Lung (tissue), 12 donors: ENCODE data around the gene CCDC107. TPM values are rescaled to one million over a fixed set of nuclear protein-coding genes. Genes with fewer than 3 reads are reported as not detected.

Source experiments
- ATAC-seq: fragments of 200-7000 bp; cut with Tn5 transposase; one replicate; pipeline ENCODE4 v1.9.1; 2020; ENCODE audit warnings: moderate number of reproducible peaks; ENCODE audit not compliant: insufficient read depth, low FRiP score
- DNase-seq, 3 donors: peaks; one replicate each; pipeline ENCODE4 v3.0.0-alpha.2; 2013 to 2017
- H3K27ac ChIP-seq, 2 donors: one replicate each; pipeline ENCODE4 v1.5.1; 2013; ENCODE audit warnings: mild to moderate bottlenecking in 2 of 2, moderate library complexity in 2 of 2, control low read depth in 1 of 2, inconsistent platforms in 1 of 2, low read depth in 1 of 2, low read length in 1 of 2
- H3K27me3 ChIP-seq, 3 donors: one replicate each; pipeline ENCODE4 v1.5.1; 2013; ENCODE audit warnings: low read length in 2 of 3; ENCODE audit not compliant: control insufficient read depth in 3 of 3, insufficient read depth in 3 of 3
- H3K36me3 ChIP-seq, 4 donors: one replicate each; pipeline ENCODE4 v1.5.1; 2013; ENCODE audit warnings: low read length in 4 of 4, mild to moderate bottlenecking in 1 of 4, moderate library complexity in 1 of 4; ENCODE audit not compliant: control insufficient read depth in 4 of 4, insufficient read depth in 4 of 4
- H3K4me1 ChIP-seq, 5 donors: one replicate each; pipeline ENCODE4 v1.5.1; 2013; ENCODE audit warnings: low read length in 5 of 5, mild to moderate bottlenecking in 2 of 5, moderate library complexity in 1 of 5; ENCODE audit not compliant: control insufficient read depth in 5 of 5, insufficient read depth in 5 of 5
- H3K4me3 ChIP-seq: one replicate; pipeline ENCODE4 v1.5.1; 2013; ENCODE audit warnings: mild to moderate bottlenecking, control low read depth, moderate library complexity
- H3K9ac ChIP-seq, 2 donors: one replicate each; pipeline ENCODE4 v1.5.1; 2013; ENCODE audit warnings: low read length in 2 of 2, control low read depth in 1 of 2; ENCODE audit not compliant: insufficient read depth in 1 of 2
- H3K9me3 ChIP-seq, 4 donors: one replicate each; pipeline ENCODE4 v1.5.1; 2013; ENCODE audit warnings: low read length in 3 of 4, mild to moderate bottlenecking in 1 of 4, moderate library complexity in 1 of 4; ENCODE audit not compliant: control insufficient read depth in 4 of 4, insufficient read depth in 3 of 4
- CTCF ChIP-seq: IDR thresholded peaks from 2 replicates; pipeline ENCODE4 v1.5.1; 2012; ENCODE audit warnings: mild to moderate bottlenecking; ENCODE audit errors: control extremely low read depth, extremely low read depth
- WGBS, 2 donors: extraction: QIAGEN DNeasy Blood & Tissue Kit; methylation state at CpG; one replicate each; pipeline ENCODE4 v1.1.7; 2013; 5-methylcytosine and 5-hydroxymethylcytosine counted together
- polyA plus RNA-seq, 2 donors: library from polyadenylated mRNA; stranded (reverse); fragments of 200-250 nt; gene quantifications; one replicate each; pipeline ENCODE4 v1.2.1, GENCODE V29; 2013
- total RNA-seq, 2 donors: library from RNA; depleted of rRNA in 1 of 2; stranded (reverse); fragments of >200 nt in 1 of 2; gene quantifications; one replicate each; pipeline ENCODE4 v1.2.1, GENCODE V29; 2014 to 2021
- donor health status: control.
- donor health status: control.
- donor health status: Bipolar disorder and iron deficiency.
- donor health status: healthy.
- donor health status: DM: yes; HTN: yes; CAD: no.

CCDC107 gene
- total and polyA plus RNA-seq, 4 donors = 9.9 to 53.9 (median 31.0) TPM

- ATAC-seq = no peak
- Histone ChIP-seq H3K9me3 (no peaks in the 10 kb centered on the region), H3K27ac (no peak overlapping the region), H3K27me3 (no peaks in the 10 kb centered on the region), H3K4me1 (peaks cover 0 to 8% (median 0%) of the 10 kb centered on the region in 5 donors), H3K36me3 (no peaks in the 10 kb centered on the region), H3K9ac (no peak overlapping the region), H3K4me3 (no peak overlapping the region)
- TF ChIP-seq CTCF = no peak
- no peak for DNase-seq
- WGBS, 2 donors = 94 to 98% methylated on average over 2 of the region's 2 CpGs
These were observed 4.5 kb upstream of the CCDC107 start for GRCh38 chr9:35653611-35654010.

DNA sequence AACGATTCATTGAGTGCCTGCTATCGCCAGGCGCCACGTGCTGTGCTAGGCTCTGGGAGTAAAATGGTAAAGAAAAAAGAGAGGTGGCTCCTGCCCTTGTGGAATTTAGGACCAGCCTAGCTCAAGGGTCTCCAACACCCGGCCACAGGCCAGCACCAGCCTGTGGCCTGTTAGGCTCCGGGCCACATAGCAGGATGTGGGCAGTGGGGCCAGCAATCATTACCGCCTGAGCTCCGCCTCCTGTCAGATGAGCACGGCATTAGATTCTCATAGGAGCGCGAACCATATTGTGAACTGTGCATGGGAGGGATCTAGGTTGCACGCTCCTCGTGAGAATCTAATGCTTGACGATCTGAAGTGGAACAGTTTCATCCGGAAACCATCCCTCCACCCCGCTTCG, 1.7 kb upstream of the CCDC107 start:
- TF ChIP-seq CTCF = no peak
- DNase-seq = no peak
- no peak for ATAC-seq
- Histone ChIP-seq H3K36me3 (peaks cover 0 to 14% (median 11%) of the 10 kb centered on the region in 4 donors), H3K9ac (no peak overlapping the region), H3K4me3 (no peak overlapping the region), H3K4me1 (peaks cover 0 to 15% (median 3%) of the 10 kb centered on the region in 5 donors), H3K27ac (no peak overlapping the region), H3K9me3 (no peaks in the 10 kb centered on the region), H3K27me3 (no peaks in the 10 kb centered on the region)
- 70 to 72% methylated on average over 17 of the region's 17 CpGs for WGBS, 2 donors

DNA sequence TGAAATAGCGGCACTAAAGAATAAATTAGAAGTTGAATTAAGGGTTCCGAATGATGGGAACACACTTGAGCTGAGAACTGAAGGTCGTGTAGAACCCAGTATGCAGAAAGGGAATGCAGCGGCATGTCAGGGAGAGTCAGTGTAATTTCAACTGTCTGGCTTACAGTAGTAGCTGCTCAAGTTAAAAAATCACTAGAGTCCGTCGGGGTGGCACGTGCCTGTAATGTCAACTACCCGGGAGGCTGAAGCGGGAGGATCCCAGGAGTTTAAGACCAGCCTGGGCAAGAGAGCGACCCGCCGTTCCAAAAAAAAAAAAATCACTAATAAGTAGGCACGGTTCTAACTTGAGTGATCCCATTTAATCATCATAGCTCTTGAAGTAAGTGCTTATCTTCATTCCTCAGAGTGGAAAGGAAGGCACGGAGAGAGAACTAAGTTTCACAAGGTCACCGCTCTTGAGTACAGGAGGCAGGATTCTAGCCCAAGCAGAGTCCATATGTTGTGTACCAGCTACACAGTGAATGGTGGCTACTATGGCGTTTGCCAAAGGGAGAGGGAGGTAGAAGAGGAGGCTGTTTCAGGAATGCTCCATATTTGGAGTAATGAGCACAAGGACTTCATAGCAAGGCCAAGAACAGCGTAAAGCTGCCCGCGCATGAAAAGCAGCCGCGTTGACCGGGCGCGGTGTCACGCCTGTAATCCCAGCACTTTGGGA, 1.1 kb upstream of the CCDC107 start:
- ATAC-seq (peak; percentile 2), DNase-seq (peak in 1 of 3 donors; percentile 67)
- 24 to 26% methylated on average over 25 of the region's 25 CpGs for WGBS, 2 donors
- Histone ChIP-seq H3K9ac (peak overlapping the region; percentile 50 to 78), H3K9me3 (no peaks in the 10 kb centered on the region), H3K4me1 (peaks cover 0 to 15% (median 3%) of the 10 kb centered on the region in 5 donors), H3K36me3 (peaks cover 0 to 17% (median 12%) of the 10 kb centered on the region in 4 donors), H3K27me3 (no peaks in the 10 kb centered on the region), H3K27ac (peak overlapping the region; percentile 93 to 99), H3K4me3 (peak overlapping the region; percentile 18)
- TF ChIP-seq CTCF = no peak
